OCI-LY1 (cell line): ENCODE measurements around the gene MACROD2.
"Not testable (repeated sequence)": the region's sequence is repeated elsewhere in the genome, so short reads cannot be mapped to it uniquely, and the experiment has no call there.

ENCODE experiments used
- CTCF ChIP-seq: fragments of 200-600 bp; sonication (generic), shearing (Covaris generic); IDR thresholded peaks from 2 replicates; pipeline ENCODE4 v1.5.1; 2017; ENCODE audit warnings: mild to moderate bottlenecking, antibody characterized with exemption, low read length, moderate library complexity, mixed read lengths
- EZH2 ChIP-seq: fragments of 200-600 bp; sonication (generic), shearing (Covaris generic); IDR thresholded peaks from 2 replicates; pipeline ENCODE4 v1.8.0; 2017; ENCODE audit warnings: borderline replicate concordance, mixed run types, mild to moderate bottlenecking, antibody characterized with exemption, low read length, moderate library complexity, mixed read lengths

- TF ChIP-seq EZH2, CTCF: not testable (repeated sequence)
Measured at GRCh38 chr20:15016875-15017274, 1021.6 kb downstream of the MACROD2 start.
